HG03521 (cell line): Measurements from ENCODE around the gene KIF9.
A peak's percentile ranks its signal among the peaks of the same experiment; 100 is the strongest.
"Not testable (repeated sequence)": the region's sequence is repeated elsewhere in the genome, so short reads cannot be mapped to it uniquely, and the experiment has no call there.

ENCODE experiments used
- ATAC-seq: cut with Tn5 transposase; IDR thresholded peaks from one replicate; pipeline ENCODE4 v1.9.1; 2021; ENCODE audit warnings: mild to moderate bottlenecking, moderate library complexity; ENCODE audit not compliant: unreplicated experiment

The KIF9 gene, protein sequence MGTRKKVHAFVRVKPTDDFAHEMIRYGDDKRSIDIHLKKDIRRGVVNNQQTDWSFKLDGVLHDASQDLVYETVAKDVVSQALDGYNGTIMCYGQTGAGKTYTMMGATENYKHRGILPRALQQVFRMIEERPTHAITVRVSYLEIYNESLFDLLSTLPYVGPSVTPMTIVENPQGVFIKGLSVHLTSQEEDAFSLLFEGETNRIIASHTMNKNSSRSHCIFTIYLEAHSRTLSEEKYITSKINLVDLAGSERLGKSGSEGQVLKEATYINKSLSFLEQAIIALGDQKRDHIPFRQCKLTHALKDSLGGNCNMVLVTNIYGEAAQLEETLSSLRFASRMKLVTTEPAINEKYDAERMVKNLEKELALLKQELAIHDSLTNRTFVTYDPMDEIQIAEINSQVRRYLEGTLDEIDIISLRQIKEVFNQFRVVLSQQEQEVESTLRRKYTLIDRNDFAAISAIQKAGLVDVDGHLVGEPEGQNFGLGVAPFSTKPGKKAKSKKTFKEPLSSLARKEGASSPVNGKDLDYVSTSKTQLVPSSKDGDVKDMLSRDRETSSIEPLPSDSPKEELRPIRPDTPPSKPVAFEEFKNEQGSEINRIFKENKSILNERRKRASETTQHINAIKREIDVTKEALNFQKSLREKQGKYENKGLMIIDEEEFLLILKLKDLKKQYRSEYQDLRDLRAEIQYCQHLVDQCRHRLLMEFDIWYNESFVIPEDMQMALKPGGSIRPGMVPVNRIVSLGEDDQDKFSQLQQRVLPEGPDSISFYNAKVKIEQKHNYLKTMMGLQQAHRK

DNA sequence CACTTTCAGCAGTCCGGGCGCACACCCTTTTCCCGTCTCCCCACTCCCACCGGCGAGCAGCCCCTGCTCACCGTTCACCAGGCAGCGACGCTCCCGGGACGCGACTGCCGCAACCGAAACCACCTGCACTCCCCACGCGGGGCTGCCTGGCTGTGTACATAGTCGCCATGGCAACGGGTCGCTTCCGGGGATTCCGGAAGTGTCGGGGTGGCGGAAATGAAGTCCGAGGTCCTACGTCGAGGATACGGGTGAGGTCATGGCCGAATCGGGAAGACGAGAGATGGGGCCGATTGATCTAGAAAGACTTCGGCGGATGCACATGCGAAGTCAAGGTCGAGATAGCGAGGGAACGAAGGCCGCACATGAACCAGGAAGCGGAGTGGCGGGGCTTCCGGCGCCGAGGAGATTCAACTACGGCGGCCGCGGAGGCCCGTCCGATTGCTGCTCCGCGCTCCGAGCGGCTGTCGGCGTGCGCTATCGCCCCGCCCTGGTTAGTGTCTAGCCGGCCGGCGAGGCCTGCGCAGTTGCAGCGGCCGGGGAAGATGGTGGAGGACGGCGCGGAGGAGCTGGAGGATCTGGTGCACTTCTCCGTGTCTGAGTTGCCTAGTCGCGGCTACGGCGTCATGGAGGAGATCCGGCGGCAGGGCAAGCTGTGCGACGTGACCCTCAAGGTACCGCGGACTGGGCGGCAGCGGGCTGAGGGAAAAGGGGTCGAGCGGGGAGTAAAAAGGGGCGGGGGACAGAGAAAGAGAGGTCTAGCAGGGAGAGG is at the start of gene KIF9, which contains the start of gene KLHL18:
TSS of gene KIF9 (minus strand) at position 376 of the 769 bp plus-strand sequence. CDS start 5,425 bp downstream, outside the sequence.
TSS of gene KLHL18 (plus strand) at position 521 of the 769 bp plus-strand sequence. CDS start at position 543, 22 bp downstream.
- ATAC-seq, result peak; percentile 82

DNA sequence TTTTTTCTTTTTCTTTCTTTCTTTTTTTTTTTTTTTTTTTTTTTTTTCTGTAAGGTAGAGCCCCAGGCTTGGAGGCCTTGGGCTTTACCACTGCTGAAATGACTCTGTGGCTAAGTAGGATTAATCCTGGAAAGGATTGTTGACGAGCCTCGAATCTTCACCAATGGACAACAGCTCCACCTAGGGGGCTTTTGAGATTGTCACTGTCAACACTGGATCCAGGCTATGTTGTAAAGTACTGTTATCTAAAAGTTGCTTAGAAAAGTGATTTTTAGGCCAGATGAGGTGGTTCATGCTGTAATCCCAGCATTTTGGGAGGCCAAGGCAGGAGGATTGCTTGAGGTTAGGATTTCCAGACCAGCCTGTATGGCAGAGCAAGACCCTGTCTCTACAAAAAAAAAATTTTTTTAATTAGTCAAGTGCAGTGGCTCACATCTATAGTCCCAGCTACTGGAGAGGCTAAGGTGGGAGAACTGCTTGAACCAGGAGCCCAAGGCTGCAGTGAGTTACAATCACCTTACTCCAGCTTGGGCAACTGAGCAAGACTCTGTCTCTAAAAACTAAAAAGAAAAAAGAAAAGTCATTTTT is 41.8 kb upstream of the KIF9 start:
- no peak for ATAC-seq

DNA sequence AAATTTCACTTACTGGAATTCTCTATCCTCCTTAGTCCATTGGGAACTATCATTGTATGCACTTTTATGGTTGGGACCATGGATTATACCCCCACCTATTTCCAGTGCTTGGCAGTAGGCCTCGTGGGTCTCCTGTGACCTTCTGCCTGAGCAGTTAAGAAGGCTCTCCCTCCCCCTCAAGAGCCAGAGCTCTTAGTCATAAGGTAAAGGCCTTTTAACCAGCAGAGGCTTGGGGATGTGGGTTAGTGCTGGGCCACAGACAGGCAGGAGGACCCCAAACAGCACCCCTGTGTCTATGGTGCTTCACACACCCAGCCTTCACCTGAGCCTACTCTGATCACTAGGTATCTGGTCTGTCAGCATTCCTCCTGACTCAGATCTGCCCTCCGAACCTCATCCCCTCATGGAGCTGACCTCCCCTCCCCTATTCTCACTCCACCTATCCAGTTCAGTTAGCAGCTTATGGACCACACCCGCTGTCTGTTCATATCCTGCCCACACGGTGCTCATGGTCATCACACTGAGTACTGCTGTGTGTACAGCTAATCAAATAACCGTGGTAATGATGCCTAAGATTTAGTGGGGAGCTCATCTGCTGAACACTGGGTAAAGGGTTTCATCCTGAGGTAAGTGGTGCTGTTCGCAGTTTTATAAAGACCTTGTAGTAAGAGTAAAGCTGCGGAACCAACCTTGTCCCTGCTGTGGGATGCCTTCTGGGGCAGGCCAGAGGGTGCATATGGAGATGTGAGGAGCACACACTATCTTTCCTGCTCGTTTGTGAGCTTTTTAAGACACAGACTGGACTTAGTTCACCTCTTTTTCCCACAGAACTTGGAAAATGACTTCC is 41.1 kb upstream of the KIF9 start:
- ATAC-seq, result no peak

DNA sequence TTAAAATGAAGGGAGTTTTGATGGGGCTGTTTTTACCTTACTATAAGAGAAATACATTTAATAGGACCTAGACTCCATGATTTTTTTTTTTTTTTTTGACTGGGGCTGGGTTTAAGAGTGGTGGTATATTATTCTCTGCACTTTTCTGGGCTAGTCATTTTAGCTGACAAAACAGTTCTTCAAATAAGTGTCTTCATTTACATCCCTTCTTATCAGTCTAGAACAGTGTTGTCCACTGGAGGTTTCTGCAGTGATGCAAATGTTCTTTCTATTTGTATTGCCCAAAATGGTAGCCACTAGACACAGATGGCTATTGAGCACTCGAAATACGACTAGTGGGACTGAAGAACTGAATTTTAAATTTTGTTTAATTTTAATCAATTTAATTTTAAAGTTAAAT is 37.4 kb upstream of the KIF9 start:
- no peak for ATAC-seq

DNA sequence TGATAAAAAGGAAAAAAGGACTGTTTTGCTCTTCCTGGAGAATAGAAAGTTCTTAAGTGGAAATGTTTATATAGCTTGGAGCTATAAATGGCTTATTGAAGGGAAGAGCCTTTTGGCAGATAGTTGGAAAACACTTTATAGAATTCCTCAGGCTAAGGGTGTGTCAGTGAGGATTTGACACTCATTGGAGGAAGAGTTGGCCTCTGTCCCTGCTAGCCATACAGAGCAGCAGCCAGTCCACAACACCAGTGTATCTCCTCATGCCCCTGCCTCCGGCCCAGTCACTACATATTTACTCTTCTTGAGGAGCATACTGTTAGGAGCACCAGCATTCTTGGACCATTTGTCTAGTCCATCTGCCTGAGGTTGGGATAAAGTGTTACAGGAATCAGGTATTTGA is 36.3 kb upstream of the KIF9 start:
- ATAC-seq, result no peak

DNA sequence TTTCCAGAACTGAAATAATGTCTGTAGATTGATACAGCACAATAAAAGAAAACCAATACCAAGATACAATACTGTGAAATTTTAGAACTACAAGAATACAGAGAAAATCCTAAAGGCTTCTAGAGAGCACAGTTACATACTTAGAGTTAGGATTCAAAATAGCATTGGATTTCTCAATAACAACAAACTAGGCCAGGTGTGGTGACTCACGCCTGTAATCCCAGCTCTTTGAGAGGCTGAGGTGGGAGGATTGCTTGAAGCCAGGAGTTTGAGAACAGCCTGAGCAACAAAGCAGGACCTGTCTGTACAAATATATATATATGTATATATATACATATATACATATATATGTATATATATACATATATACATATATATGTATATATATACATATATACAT is 33.6 kb upstream of the KIF9 start:
- ATAC-seq, result not testable (repeated sequence)

DNA sequence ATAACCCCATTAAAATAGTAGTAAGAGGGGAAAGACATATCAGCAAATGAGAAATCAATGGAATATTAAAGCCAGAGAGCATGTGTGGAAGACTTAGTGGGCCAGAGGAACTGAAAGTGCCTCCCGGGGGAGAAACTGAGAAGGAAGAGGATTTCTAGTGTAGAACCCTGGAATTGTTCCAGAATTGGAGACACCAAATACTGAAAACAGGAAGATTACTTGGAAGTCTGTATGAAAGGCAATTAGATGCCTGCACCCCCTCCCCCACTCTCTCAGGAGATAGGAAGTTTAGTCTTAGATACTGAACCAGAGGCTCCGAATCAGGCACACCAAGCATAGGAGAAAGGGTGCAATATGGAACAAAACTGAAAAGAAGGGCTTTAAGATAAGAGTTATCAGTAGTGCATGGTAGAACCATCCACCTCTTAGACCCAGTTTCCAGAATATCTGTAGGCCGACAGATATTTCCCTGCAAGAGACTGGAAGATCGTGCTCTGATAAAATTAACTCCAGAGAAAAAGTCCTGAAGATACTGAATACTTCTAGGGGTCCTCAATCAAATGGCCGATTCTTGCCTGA is 32.6 kb upstream of the KIF9 start:
- ATAC-seq, result no peak

DNA sequence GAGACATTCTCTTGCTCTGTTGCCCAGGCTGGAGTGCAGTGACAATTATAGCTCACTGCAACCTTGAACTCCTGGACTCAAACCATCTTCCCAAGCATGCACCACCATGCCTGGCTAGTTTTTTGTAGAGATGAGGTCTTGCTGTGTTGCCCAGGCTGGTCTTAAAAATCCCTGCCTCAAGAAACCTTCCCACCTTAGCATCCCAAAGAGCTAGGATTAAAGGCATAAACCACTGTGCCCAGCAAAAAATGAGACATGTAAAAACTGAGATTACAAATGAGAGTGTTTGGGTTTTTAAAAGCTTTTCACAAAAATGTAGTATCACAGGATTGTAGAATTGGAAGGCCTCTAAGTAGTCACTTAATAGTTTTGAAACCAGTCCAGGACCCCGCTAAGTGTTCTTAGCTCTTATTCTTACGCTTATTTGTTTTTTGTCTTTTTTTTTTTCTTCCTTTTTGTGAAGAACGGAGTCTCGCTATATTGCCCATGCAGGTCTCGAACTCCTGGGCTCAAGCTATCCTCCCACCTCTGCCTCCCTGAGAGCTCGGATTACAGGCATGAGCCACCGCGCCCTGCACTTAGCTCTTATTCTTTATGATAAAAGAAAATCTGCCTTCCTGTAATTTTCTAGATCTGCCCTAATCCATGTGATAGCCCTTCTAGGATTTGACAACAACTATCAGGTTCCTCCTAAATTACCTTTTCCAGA is 31.6 kb upstream of the KIF9 start:
- no peak for ATAC-seq

DNA sequence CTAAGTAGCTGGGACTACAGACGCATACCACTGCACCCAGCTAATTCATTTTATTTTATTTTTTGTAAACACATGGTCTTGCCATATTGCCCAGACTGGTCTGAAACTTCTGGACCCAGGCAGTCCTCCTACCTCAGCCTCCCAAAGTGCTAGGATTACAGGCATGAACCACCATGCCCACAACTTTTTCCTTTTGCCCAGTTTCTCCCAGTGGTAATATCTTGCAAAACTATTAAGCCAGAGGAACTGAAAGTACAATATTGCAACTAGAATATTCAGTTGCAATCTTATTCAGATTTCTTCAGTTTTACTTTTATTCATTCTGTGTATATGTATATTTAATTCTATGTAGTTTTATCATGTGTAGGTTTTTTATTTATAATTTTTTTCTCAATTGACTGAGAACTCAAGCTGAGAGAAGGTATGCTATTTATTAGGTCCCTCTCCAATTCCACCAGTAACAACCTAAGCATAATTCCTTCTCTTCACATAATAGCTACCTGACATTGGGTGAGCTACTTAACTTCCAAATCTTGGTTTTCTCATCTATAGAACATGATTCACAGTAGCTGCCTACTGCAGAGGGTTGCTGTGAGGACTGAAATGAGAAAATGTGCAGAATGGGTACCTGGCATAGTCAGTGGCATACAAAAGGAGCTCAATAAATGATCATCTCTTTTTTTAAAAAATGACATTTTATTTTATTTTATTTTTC is 30.9 kb upstream of the KIF9 start:
- ATAC-seq, result no peak

DNA sequence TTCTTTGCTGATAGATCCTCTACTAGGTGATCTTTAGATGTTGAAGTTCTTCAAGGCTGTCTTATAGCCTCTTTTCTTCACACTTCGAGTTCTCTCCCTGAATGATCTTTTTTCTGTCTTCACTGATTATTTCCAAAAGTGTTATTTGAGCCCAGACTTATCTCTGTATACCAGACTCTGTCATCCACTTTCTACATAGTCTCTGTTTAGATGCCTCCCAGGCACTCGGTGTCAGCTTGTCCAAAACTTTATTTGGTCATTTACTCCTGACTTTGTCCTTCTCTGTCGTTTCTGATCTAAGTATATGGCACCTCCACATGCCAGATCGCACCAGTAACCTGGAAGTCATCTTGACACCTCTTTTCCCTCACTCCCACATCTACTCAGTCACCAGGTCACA is 27.8 kb upstream of the KIF9 start:
- no peak for ATAC-seq

DNA sequence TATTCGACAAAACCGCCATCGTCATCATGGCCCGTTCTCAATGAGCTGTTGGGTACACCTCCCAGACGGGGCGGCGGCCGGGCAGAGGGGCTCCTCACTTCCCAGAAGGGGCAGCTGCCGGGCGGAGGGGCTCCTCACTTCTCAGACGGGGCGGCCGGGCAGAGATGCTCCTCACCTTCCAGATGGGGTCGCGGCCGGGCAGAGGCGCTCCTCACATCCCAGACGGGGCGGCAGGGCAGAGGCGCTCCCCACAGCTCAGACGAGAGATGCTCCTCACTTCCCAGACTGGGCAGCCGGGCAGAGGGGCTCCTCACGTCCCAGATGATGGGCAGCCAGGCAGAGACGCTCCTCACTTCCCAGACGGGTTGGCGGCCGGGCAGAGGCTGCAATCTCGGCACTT is 26.6 kb upstream of the KIF9 start:
- ATAC-seq, result not testable (repeated sequence)

DNA sequence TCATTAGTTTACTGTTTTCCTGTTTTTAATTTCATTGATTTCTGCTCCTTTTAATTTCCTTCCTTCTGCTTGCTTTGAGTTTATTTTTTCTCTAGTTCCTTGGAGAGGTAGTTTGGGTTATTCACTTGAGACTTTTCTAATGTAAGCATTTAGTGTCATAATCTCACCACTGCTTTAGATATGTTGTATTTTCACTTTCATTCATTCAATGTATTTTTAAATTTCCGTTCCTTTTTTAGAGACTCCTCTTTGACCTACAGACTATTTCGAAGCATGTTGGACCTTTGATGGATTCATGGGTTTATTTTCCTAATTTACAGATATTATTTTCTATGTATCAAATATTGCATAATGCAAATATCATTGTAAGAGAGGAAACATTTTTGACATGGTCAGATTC is 23.4 kb upstream of the KIF9 start:
- ATAC-seq, result no peak

DNA sequence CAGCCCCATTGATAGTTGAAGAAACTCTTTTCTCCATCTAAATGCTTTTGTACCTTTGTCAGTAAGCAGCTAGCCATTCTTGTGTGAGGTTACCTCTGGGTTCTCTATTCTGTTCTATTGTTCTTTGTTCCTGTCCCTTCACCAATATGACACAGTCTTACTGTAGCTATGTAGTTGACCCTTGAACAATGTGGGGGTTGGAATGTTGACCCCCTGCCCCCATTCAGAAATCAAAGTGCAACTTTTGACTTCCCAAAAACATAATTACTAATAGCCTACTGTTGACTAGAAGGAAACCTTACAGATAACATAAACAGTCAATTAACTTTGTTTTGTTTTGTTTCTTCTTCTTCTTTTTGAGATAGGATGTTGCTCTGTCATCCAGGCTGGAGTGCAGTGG is 18.9 kb upstream of the KIF9 start:
- ATAC-seq, result no peak

DNA sequence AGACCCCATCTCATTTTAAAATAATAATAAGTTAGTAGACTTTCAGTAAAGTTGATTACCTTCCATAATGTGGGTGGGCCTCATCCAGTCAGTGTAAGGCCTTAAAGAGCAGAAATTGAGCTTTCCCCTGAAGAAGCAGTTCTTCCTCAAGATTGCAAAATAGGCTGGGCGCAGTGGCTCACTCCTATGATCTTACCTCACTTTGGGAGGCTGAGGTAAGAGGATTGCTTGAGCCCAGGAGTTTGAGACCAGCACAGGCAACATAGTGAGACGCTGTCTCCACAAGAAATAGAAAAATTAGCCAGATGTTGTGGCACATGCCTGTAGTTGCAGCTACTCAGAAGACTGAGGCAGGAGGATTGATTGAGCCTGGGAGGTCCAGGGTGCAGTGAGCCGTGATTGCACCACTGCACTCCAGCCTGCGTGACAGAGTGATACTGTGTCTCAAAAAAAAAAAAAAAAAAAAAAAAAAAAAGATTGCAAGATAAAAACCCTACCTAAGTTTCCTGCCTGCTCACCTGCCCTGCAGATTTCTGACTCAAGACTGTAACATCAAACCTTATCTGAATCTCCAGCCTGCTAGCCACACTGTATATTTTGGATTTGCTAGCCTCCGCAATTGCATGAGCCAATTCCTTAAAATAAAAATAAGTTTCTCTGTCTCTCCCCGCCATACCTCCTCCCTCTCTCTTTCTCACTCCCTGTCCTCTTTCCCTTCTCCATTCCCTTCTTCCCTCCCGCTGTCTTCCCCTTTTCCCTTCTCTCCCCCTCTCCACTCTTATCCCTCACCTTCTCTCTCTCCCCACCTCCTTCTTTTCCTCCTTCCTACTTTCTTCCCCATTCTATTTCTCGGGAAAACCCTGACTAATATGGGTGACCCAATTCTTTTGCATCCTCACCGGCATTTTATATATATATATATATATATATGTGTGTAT is 17.1 kb upstream of the KIF9 start:
- no peak for ATAC-seq

DNA sequence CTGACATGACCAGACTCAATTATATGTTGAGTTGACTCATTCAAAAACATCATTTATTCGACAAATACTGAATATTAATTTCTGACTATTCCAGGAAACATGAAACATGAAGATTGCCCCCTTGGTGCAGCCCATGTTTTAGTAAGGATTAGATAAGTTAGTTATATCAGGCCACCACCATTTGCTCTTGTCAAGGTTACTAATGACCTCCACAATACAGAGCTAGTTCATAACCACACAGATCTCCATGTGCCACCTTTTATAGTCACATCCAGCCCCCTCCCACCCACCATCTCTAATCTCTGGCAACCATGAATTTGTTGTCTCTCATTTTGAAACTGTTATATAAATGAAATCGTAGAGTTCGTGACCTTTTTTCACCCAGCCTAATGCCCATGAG is 15.8 kb upstream of the KIF9 start:
- ATAC-seq, result no peak

DNA sequence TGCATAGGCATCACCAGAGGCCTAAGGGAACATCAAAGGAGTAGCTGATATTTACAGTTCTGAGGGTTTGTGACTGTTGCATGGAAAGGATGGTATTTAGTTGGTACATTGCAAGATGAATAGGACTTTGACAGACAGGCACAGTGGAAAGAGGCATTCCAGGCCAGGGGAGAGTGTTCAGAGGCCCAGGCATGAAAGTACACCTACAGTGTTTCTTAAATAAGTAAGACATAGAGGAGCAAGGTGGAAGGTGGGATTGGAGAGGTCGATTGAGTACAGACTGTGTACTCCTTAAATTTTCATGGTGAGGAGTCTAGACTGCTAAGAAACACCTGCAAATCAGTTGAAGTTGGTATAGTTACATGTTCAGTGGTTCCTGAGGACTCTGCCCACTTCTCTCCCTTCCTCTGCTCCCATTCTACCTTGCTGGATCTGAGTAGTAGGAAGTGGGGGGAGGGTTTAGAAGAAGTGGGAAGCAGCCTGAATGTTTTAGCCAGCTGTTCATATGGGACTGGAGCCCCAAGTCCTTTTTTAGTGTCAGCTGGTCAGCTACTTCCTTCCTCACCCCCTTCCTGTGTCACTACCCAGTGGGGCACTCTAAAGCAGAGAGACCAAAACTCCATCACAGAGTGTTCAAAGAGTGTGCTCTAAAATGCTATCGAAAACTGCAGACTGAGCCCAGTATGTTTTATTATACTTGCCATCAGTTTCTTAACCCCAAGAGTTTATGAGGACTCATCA is 14.1 kb upstream of the KIF9 start:
- no peak for ATAC-seq

DNA sequence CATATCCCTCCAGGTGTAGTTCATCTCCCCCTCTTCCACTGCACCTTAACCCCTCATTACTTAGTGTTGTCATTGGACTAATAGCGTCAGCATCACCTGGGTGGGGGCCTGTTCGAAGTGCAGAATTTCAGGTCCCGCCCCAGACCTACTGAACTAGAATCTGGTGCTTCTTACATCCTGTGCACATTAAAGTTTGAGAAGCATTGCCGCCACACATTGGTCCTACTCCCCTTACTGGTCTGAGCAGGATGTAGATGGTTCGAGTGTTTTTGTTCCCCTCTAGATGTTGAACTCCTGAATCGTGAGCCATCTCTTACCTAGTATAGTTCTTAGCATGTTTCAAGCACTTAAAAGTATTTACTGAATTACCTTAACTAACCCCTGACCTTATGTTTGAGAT is 13.4 kb upstream of the KIF9 start:
- no peak for ATAC-seq
